PC-3 (cell line): ENCODE data around the gene RNF4.

Experiments
- CTCF ChIP-seq: fragments of 300-600 bp; sonication (generic); conservative IDR thresholded peaks from 2 replicates; pipeline ENCODE4 v1.5.1; 2017; ENCODE audit warnings: antibody characterized with exemption, low read depth, mild to moderate bottlenecking, low read length
- EZH2 ChIP-seq: fragments of 300-600 bp; sonication (generic); IDR thresholded peaks from one replicate; pipeline ENCODE4 v1.6.1; 2017; ENCODE audit warnings: antibody characterized with exemption, mild to moderate bottlenecking, low read length; ENCODE audit not compliant: unreplicated experiment
- EZH2phosphoT487 ChIP-seq: fragments of 300-600 bp; sonication (generic); IDR thresholded peaks from 2 replicates; pipeline ENCODE4 v1.6.1; 2018; ENCODE audit warnings: mild to moderate bottlenecking, antibody characterized with exemption, low read length, borderline replicate concordance

GRCh38 chr4:2545321-2546013 lies 76.6 kb downstream of the RNF4 start:
- no peak for TF ChIP-seq CTCF
- no peak for TF ChIP-seq EZH2phosphoT487
- TF ChIP-seq EZH2: no peak
